Measurements from ENCODE around the gene SAMD5.
"Not testable (repeated sequence)": the region's sequence is repeated elsewhere in the genome, so short reads cannot be mapped to it uniquely, and the experiment has no call there.

SAMD5 gene

GRCh38 chr6:147527197-147527596 lies 18.7 kb downstream of the SAMD5 start:
- in situ Hi-C loops (cut with MboI; ENCODE audit: low sequenced_read_pairs), result no loop called here

DNA sequence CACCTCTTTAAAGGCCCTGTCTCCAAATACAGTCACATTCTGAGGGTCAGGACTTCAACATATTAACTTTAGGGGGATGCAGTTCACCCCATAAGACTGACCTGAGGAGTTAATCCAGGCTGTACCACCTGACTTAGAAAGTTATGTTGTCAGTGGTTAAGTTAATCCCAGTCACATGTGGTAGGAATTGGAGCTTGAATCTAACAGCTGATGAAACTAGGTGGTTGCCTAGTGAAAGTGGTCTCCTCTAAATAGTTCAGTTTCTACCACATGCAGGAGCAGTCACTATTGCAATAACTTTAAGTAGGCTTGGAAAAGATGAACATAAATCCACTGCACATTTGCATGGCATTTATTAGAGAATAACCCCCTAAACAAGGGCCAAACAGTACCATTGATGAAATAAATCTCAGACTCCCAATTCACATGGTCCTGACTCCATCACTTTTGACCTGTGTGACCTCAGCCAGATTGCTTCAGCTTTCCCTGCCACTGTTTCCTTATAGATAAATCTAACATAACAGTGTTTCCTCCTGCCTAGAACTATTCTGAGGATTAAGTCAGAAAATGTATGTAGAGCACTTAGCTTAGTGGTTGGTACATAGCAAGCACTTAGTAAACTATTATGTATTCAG lies 20.1 kb downstream of the SAMD5 start:
- in situ Hi-C loops (cut with MboI; ENCODE audit: low sequenced_read_pairs), result no loop called here

GRCh38 chr6:147530132-147531060 lies 21.9 kb downstream of the SAMD5 start:
- in situ Hi-C loops (cut with MboI; ENCODE audit: low sequenced_read_pairs), result no loop called here

GRCh38 chr6:147531321-147531720 lies 22.8 kb downstream of the SAMD5 start:
- in situ Hi-C loops (cut with MboI; ENCODE audit: low sequenced_read_pairs), result no loop called here

- in situ Hi-C loops (cut with MboI; ENCODE audit: low sequenced_read_pairs), result no loop called here
These were observed 25.8 kb downstream of the SAMD5 start for GRCh38 chr6:147534116-147534860.

GRCh38 chr6:147538821-147539220 lies 30.3 kb downstream of the SAMD5 start:
- in situ Hi-C loops (cut with MboI; ENCODE audit: low sequenced_read_pairs), result no loop called here

DNA sequence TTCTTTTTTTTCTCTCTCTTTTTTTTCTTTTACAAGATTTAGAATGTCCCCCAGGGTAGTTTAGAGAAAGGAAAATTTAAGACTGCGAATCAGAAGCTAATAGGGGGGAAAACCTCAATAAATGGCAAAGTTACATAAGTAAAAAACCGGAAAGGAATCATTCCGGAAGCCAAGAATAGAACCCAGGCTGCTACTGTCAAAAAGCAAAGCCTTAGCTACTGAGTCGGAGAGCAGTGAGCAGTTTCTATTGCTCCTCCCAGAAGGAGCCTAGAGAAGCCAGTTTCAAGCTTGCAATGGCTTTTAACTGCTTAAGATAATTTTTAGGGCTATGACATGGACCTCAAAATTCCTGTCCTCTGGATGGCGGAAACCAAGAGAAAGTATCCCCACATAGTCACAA lies 31.6 kb downstream of the SAMD5 start:
- in situ Hi-C loops (cut with MboI; ENCODE audit: low sequenced_read_pairs), result no loop called here

- in situ Hi-C loops (cut with MboI; ENCODE audit: low sequenced_read_pairs), result not testable (repeated sequence)
These were observed 33.9 kb downstream of the SAMD5 start for GRCh38 chr6:147542436-147542835.

GRCh38 chr6:147544420-147544819 lies 35.9 kb downstream of the SAMD5 start:
- in situ Hi-C loops (cut with MboI; ENCODE audit: low sequenced_read_pairs), result no loop called here

GRCh38 chr6:147546501-147547368 lies 38.2 kb downstream of the SAMD5 start:
- in situ Hi-C loops (cut with MboI; ENCODE audit: low sequenced_read_pairs), result no loop called here

DNA sequence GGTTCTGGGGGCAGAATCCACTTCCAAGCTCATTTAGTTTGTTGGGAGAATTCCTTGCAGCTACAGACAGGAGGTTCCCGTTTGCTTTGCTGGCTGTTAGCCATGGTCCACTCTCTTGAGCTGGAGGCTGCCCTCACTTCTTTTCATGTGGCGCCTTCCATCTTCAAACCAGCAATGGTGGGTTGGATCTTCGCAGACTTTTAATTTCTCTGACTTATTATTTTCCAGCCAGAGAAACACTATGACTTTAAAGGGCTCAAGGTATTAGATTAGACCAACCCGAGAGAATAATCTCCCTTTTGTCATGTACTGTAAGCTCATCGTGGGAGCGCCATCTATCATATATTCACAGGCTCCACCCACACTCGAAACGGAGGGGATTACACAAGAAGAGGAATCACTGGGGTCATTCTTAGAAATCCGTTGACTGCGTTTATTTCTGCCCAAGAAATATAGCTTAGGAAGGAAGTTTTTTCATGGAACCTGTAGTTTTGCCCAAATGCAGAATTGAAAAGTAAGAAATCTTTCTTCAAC lies 38.9 kb downstream of the SAMD5 start:
- in situ Hi-C loops (cut with MboI; ENCODE audit: low sequenced_read_pairs), result no loop called here

- in situ Hi-C loops (cut with MboI; ENCODE audit: low sequenced_read_pairs), result no loop called here
These were observed 40.5 kb downstream of the SAMD5 start for GRCh38 chr6:147548921-147549475.

DNA sequence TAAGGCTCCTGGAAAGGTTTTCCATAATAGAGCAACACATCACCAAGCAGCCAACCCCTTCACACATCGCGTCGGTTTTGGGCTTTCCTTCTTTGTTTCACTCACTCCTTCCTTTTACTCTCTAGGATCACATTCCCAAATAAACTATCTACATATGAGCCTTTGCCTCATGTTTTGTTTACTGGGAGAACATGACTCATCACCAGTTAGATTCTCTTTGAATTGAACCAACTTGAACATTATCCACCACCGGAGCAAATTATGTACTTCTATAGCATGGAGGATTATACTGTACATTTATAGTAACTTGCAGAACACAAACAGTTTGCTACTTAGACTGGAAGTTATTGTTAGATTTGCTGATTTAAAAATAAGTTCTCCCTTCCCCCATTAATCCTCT lies 41.0 kb downstream of the SAMD5 start:
- in situ Hi-C loops (cut with MboI; ENCODE audit: low sequenced_read_pairs), result no loop called here

DNA sequence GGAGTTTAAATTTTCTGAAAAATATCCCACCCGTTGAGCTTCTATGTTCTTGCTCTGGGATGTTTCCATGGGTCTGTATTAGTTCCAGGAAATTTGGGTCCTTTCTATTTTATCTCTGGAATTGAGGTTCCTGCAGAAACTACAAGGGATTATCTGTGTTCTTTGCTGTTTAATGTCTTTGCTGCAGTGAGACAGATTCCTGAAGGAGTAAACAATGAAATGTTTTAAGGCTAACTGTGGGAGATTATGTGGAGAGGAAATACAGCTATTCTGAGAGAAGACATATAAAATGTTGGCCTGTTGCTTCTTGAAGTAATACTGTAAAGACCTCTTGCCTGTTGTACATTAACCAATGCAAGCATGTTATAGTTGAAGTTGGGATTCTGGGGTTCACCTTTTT lies 43.5 kb downstream of the SAMD5 start:
- in situ Hi-C loops (cut with MboI; ENCODE audit: low sequenced_read_pairs), result no loop called here

GRCh38 chr6:147553099-147553498 lies 44.6 kb downstream of the SAMD5 start:
- in situ Hi-C loops (cut with MboI; ENCODE audit: low sequenced_read_pairs), result no loop called here

DNA sequence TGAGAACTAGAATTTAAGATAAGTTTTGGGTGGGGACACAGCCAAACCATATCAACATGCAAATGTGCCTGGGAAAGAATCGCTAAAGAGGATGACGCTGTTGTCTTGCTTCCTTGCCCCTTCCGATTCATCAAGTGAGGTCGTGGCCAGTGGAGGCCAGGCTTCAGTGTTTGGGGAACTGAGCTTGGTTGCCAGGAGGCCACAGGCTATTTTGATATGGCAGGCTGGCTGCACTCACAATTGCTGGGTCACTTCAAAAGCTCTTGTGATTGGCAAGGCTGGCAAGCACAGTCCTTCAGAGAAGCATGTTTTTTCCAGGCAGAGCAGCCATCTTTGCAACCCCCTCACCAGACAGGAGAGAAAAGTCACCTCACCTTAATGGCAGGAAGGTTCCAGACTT lies 45.8 kb downstream of the SAMD5 start:
- in situ Hi-C loops (cut with MboI; ENCODE audit: low sequenced_read_pairs), result no loop called here

- in situ Hi-C loops (cut with MboI; ENCODE audit: low sequenced_read_pairs), result no loop called here
These were observed 50.5 kb downstream of the SAMD5 start for GRCh38 chr6:147559006-147559405.

GRCh38 chr6:147560670-147561069 lies 52.2 kb downstream of the SAMD5 start:
- in situ Hi-C loops (cut with MboI; ENCODE audit: low sequenced_read_pairs), result no loop called here

DNA sequence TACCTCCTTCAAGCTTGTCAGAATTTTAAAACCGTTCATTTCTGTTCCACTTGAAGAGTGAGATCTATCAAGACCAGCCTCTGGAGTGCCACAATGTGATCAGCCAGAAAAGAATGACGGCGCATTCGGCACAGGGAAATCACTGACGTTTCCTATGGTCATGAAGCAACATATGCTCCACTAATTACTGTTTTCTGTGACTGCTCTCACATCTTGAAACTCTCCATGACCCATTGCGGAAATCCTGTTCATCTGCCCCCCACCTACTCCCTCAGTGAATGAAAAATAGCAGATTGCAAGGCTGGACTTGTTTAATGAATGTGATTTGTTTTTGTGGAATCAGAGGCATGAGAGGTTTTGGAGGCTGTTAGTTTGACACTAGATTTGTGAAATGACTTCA lies 53.2 kb downstream of the SAMD5 start:
- in situ Hi-C loops (cut with MboI; ENCODE audit: low sequenced_read_pairs), result no loop called here

DNA sequence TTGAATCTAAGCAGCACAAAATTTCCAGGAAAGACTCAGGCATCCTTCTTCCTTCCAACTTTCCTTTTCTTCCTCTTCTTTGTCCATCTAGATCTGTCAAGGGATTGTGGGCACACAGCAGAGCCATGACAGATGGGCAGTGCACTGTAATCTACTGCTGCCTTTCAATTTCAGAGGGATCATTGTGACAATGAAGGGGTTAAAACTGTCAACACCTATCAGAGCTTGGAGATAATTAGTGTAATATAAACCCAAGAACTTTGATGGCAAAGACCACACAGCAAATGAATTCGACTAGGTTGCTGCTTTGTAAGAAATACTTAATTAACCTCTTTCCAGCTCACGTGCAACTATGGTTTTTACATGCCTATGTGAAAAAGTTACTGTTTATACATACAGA lies 55.0 kb downstream of the SAMD5 start:
- in situ Hi-C loops (cut with MboI; ENCODE audit: low sequenced_read_pairs), result no loop called here
